ENCODE data around the gene GOLGA1.
A peak's percentile ranks its signal among the peaks of the same experiment; 100 is the strongest.

Gene GOLGA1

DNA sequence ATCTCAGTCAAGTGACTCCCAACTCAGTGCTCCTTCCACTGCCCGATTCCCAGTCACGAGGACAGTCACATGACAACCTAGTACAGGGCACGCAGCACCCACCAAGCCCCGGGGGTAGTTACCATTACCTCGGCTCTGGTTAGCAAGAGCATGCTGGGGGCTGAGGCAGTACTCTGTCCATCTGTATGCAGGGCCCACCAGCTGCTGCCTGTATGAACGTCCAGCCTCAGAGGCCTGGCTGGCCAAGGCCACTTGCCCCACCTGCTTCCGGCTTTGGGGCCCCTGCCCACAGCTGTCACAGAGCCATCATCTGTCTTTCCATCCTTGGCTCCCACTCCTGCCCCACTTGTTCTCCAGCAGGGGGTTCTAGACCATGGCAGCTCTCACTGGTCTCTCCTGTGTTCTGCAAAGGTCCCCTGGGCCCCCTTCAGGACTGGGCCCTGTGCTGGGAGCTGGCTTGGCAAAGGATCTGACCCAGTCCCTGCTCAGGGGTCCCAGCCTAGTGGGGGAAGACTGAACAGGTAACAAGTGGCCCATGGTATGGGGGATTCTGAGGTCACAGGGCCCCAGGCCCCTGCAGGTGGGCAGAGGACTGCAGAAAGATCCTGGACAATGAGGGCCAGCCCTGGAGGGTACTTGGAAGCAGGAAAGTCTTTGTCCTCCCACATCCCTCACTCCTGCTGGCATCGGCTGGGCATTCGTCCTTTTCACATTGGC lies 82.4 kb downstream of the GOLGA1 start:
- H3K27ac ChIP-seq (ENCODE audit: low read length), result no peak overlapping the region
- H3K27me3 ChIP-seq (ENCODE audit: low read depth, low read length), result no peaks in the 10 kb centered on the region
- H3K4me3 ChIP-seq (ENCODE audit: low read length), result no peak overlapping the region
- no peaks in the 10 kb centered on the region for H3K9me3 ChIP-seq (ENCODE audit: insufficient read depth, low read length)
- no peak overlapping the region for H3K4me2 ChIP-seq (ENCODE audit: low read length)
- H3K36me3 ChIP-seq (replicated peaks; ENCODE audit: low read depth, low read length), result peaks cover 52% of the 10 kb centered on the region
- no peak overlapping the region for H3K9ac ChIP-seq (ENCODE audit: low read length)
- peaks cover 61% of the 10 kb centered on the region for H4K20me1 ChIP-seq (ENCODE audit: insufficient read depth, low read length)
- TF ChIP-seq, protein P1, sequence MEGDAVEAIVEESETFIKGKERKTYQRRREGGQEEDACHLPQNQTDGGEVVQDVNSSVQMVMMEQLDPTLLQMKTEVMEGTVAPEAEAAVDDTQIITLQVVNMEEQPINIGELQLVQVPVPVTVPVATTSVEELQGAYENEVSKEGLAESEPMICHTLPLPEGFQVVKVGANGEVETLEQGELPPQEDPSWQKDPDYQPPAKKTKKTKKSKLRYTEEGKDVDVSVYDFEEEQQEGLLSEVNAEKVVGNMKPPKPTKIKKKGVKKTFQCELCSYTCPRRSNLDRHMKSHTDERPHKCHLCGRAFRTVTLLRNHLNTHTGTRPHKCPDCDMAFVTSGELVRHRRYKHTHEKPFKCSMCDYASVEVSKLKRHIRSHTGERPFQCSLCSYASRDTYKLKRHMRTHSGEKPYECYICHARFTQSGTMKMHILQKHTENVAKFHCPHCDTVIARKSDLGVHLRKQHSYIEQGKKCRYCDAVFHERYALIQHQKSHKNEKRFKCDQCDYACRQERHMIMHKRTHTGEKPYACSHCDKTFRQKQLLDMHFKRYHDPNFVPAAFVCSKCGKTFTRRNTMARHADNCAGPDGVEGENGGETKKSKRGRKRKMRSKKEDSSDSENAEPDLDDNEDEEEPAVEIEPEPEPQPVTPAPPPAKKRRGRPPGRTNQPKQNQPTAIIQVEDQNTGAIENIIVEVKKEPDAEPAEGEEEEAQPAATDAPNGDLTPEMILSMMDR (IDR thresholded peaks at IDR 0.05; ENCODE audit: low read depth, low read length), result no peak
- TF ChIP-seq EZH2phosphoT487 (IDR thresholded peaks at IDR 0.05; ENCODE audit: low read depth), result no peak
- peaks cover 27% of the 10 kb centered on the region for H3K4me1 ChIP-seq (ENCODE audit: low read length)
- H2AFZ ChIP-seq (ENCODE audit: low read depth, low read length), result no peak overlapping the region
- H3K79me2 ChIP-seq (ENCODE audit: low read length), result peaks cover 37% of the 10 kb centered on the region

DNA sequence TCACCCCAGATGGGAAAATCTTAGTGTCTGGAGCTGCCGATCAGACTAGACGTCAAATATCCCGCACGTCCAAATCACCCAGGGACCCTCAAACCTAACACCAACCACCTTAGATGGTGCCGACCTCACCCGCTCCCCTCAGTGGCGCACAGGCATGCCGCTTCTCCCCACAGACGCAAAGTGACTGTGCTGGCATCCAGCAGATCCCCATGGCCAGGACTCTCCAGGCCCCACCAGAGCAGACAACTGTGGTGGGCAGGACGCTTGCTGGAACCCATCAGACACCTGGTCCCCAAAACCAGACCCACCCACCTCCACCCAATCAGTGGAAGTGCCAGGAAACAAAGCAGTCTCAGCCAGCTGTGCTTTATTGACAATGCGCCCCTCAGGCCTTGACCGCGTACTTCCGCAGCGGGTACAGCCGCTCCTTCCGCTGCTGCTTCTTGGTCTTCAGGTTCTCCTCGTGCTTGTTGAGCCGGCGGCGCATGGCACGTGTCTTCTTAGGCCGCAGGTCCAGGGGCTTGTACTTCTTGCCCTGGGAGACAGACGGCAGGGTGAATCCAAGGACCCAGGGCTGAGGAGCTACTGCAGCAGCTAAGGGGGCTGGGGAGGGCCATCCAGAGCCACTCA lies 83.2 kb downstream of the GOLGA1 start:
- Histone ChIP-seq H3K27ac (ENCODE audit: low read length) (no peak overlapping the region), H3K4me3 (ENCODE audit: low read length) (no peak overlapping the region), H3K9ac (ENCODE audit: low read length) (no peak overlapping the region), H3K27me3 (ENCODE audit: low read depth, low read length) (no peaks in the 10 kb centered on the region), H3K9me3 (ENCODE audit: insufficient read depth, low read length) (no peaks in the 10 kb centered on the region), H2AFZ (ENCODE audit: low read depth, low read length) (no peak overlapping the region), H3K79me2 (ENCODE audit: low read length) (peaks cover 37% of the 10 kb centered on the region), H3K4me2 (ENCODE audit: low read length) (no peak overlapping the region), H3K4me1 (ENCODE audit: low read length) (peaks cover 24% of the 10 kb centered on the region), H4K20me1 (ENCODE audit: insufficient read depth, low read length) (peaks cover 61% of the 10 kb centered on the region), H3K36me3 (replicated peaks; ENCODE audit: low read depth, low read length) (peaks cover 52% of the 10 kb centered on the region)
- no peak for TF ChIP-seq EZH2phosphoT487 (IDR thresholded peaks at IDR 0.05; ENCODE audit: low read depth)
- TF ChIP-seq, protein P1 (IDR thresholded peaks at IDR 0.05; ENCODE audit: low read depth, low read length), result no peak

DNA sequence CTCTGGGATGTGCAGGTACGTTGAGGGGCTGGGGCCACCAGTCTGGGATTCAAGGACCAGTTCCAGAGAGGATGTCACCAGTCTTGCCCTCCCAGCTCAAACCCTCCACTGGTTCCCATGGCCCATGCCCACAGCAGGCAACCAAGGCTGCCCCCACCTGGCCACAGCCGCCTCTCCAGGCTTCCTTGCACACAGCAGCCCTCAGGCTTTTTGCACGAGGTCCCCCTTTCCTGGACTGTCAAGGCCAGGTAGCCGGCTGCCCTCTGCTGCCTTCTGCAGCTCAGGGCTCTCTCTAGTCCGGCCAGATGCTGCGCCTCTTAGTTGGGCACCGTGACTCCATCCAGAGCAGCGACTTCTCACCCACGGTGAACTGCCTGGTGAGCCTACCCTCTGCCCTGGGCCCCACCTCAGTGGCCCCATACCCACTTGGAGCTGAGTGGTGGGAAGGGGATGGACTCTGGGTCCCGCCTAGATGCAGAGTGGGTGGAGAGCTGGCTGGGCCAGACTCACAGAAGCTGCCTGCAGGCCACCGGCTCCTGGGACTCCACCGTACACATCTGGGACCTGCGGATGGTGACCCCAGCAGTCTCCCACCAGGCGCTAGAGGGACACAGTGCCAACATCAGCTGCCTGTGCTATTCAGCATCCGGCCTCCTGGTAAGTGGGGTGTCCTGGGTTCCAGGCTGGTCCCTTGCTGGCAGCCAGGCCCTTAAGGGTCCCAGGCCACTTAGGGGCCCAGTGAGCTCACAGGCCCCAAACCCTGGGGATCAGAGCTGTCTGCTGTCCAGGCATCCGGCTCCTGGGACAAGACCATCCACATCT lies 84.7 kb downstream of the GOLGA1 start:
- Histone ChIP-seq H3K4me1 (ENCODE audit: low read length) (peaks cover 29% of the 10 kb centered on the region), H3K4me3 (ENCODE audit: low read length) (no peak overlapping the region), H3K79me2 (ENCODE audit: low read length) (peaks cover 30% of the 10 kb centered on the region), H3K9me3 (ENCODE audit: insufficient read depth, low read length) (no peaks in the 10 kb centered on the region), H3K27ac (ENCODE audit: low read length) (no peak overlapping the region), H3K9ac (ENCODE audit: low read length) (no peak overlapping the region), H3K4me2 (ENCODE audit: low read length) (no peak overlapping the region), H2AFZ (ENCODE audit: low read depth, low read length) (no peak overlapping the region), H4K20me1 (ENCODE audit: insufficient read depth, low read length) (peaks cover 60% of the 10 kb centered on the region), H3K36me3 (replicated peaks; ENCODE audit: low read depth, low read length) (peaks cover 48% of the 10 kb centered on the region), H3K27me3 (ENCODE audit: low read depth, low read length) (no peaks in the 10 kb centered on the region)
- TF ChIP-seq, protein P1 (IDR thresholded peaks at IDR 0.05; ENCODE audit: low read depth, low read length), result peak; percentile 52
- TF ChIP-seq EZH2phosphoT487 (IDR thresholded peaks at IDR 0.05; ENCODE audit: low read depth), result no peak

DNA sequence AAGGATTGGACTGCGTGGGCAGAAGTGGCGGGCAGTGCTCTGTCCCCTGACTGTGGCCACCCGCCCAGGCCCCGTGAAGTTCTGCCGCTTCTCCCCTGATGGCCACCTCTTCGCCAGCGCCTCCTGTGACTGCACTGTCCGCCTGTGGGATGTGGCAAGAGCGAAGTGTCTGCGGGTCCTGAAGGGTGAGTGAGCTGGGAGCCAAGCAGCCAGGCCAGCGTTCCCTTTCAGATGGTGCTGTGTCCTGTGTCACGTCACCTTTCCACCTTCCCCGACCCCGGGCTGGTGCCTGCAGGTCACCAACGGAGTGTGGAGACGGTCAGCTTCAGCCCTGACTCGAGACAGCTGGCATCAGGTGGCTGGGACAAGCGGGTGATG lies 85.3 kb downstream of the GOLGA1 start:
- Histone ChIP-seq H3K27ac (ENCODE audit: low read length) (no peak overlapping the region), H3K27me3 (ENCODE audit: low read depth, low read length) (no peaks in the 10 kb centered on the region), H3K36me3 (replicated peaks; ENCODE audit: low read depth, low read length) (peaks cover 42% of the 10 kb centered on the region), H3K4me3 (ENCODE audit: low read length) (no peak overlapping the region), H3K4me2 (ENCODE audit: low read length) (no peak overlapping the region), H4K20me1 (ENCODE audit: insufficient read depth, low read length) (peaks cover 54% of the 10 kb centered on the region), H3K9ac (ENCODE audit: low read length) (no peak overlapping the region), H3K4me1 (ENCODE audit: low read length) (peaks cover 26% of the 10 kb centered on the region), H3K9me3 (ENCODE audit: insufficient read depth, low read length) (no peaks in the 10 kb centered on the region), H2AFZ (ENCODE audit: low read depth, low read length) (no peak overlapping the region), H3K79me2 (ENCODE audit: low read length) (peaks cover 24% of the 10 kb centered on the region)
- TF ChIP-seq, protein P1 (IDR thresholded peaks at IDR 0.05; ENCODE audit: low read depth, low read length), result no peak
- no peak for TF ChIP-seq EZH2phosphoT487 (IDR thresholded peaks at IDR 0.05; ENCODE audit: low read depth)
